OCI-LY1 (cell line): ENCODE data around the gene INSM1.

Experiments
- CTCF ChIP-seq: fragments of 200-600 bp; sonication (generic), shearing (Covaris generic); IDR thresholded peaks from 2 replicates; pipeline ENCODE4 v1.5.1; 2017; ENCODE audit warnings: mild to moderate bottlenecking, antibody characterized with exemption, low read length, moderate library complexity, mixed read lengths
- EZH2 ChIP-seq: fragments of 200-600 bp; sonication (generic), shearing (Covaris generic); IDR thresholded peaks from 2 replicates; pipeline ENCODE4 v1.8.0; 2017; ENCODE audit warnings: borderline replicate concordance, mixed run types, mild to moderate bottlenecking, antibody characterized with exemption, low read length, moderate library complexity, mixed read lengths

GRCh38 chr20:20395087-20395486 is 27.2 kb downstream of the INSM1 start:
- TF ChIP-seq CTCF (no peak), EZH2 (no peak)
